Measurements from ENCODE around the gene ETF1.

Gene ETF1

GRCh38 chr5:138463419-138464007 lies 79.5 kb downstream of the ETF1 start:
- DNase-seq (ENCODE audit: low spot score), result peak; percentile 5

- DNase-seq (ENCODE audit: low spot score), result no peak
These were observed 81.5 kb downstream of the ETF1 start for GRCh38 chr5:138461343-138462125.

- DNase-seq (ENCODE audit: low spot score), result no peak
These were observed 82.9 kb downstream of the ETF1 start for GRCh38 chr5:138460032-138460693.

- no peak for DNase-seq (ENCODE audit: low spot score)
These were observed 83.6 kb downstream of the ETF1 start for GRCh38 chr5:138459311-138459933.

DNA sequence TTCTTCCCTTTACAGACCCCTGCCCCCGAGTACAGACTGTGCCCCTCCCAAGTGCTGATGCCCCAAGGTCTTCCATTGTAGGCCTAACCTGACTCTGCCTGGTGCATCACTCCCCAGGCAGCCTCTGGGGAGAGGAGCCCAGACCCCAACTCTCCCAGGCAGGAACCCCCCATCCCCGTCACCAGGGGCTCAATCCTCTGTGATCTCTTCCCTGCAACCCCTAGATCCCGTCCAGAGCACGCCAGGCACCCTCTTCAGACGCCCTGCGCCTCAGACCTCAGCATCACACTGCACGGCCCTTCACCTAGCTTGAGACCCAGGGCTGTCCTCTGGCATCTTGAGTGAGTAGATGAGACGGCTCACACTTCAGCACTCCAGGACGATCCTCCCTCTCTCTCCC lies 84.2 kb downstream of the ETF1 start:
- DNase-seq (ENCODE audit: low spot score), result no peak

DNA sequence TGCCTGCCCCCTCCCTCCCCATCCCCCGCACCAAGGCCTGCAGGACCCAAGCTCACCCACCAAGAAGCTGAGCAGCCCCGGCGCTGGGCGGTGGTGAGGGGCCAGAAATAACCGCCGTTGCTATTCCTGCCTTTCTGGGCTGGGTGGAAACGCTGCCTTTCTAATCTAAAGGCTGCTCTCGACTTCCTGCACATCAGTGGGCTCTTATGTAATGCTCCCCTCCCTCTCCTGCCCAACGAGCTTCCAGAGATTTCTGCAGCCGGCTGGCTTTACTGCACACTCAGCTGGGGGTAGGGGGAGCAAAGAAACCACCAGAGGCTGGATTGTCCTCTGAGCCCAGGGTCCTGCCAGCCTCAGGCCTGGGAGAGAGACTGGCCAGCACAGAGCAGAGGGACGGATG lies 84.7 kb downstream of the ETF1 start:
- no peak for DNase-seq (ENCODE audit: low spot score)

- DNase-seq (ENCODE audit: low spot score), result no peak
These were observed 85.3 kb downstream of the ETF1 start for GRCh38 chr5:138457531-138458275.

Data from hematopoietic multipotent progenitor cell treated with erythropoietin and hydrocortisone succinate and interleukin-3 and kit ligand, for 17 days (in vitro differentiated cells).